Prostate gland (tissue), 2 donors: ENCODE results near the gene MAP3K8.

Experiments
- POLR2A ChIP-seq: fragments of 450-650 bp; IDR thresholded peaks from one replicate; pipeline ENCODE4 v1.6.1; 2016; ENCODE audit warnings: antibody characterized with exemption, mild to moderate bottlenecking
- POLR2AphosphoS5 ChIP-seq: sonication (generic); formaldehyde crosslinking; IDR thresholded peaks from one replicate; pipeline ENCODE4 v1.6.1; 2017; ENCODE audit warnings: antibody characterized with exemption
- TF ChIP-seq, protein P1 (sequence below), 4 experiments: fragments of 200-600 bp in 2 of 4; fragments of 450-650 bp in 2 of 4; sonication (generic) in 2 of 4; IDR thresholded peaks; 1 replicate in 3 of 4; 2 replicates in 1 of 4; pipeline ENCODE4 v1.5.1; 2016 to 2019; ENCODE audit warnings: antibody characterized with exemption in 4 of 4, mild to moderate bottlenecking in 2 of 4, moderate library complexity in 2 of 4

DNA sequence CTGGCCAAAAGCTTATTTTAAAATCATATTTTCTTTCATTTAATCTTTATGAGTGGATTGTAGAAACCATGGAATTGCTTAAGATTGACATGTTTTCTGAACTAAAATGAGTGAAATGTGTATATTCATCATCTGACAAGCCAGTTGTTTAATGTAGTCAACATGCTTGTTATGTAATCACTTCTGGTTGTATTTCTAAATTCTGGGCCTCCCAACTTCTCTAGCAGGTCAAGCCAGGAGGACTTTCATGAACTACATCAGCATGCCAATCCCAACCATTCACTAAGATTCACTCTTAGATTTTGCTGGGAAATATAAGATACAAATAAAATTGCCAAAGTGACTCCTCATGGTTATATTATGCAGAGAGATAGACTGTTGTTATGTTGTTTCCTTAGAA lies 21.1 kb upstream of the MAP3K8 start:
- TF ChIP-seq, protein P1, sequence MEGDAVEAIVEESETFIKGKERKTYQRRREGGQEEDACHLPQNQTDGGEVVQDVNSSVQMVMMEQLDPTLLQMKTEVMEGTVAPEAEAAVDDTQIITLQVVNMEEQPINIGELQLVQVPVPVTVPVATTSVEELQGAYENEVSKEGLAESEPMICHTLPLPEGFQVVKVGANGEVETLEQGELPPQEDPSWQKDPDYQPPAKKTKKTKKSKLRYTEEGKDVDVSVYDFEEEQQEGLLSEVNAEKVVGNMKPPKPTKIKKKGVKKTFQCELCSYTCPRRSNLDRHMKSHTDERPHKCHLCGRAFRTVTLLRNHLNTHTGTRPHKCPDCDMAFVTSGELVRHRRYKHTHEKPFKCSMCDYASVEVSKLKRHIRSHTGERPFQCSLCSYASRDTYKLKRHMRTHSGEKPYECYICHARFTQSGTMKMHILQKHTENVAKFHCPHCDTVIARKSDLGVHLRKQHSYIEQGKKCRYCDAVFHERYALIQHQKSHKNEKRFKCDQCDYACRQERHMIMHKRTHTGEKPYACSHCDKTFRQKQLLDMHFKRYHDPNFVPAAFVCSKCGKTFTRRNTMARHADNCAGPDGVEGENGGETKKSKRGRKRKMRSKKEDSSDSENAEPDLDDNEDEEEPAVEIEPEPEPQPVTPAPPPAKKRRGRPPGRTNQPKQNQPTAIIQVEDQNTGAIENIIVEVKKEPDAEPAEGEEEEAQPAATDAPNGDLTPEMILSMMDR (IDR thresholded peaks at IDR 0.05): no peak
- TF ChIP-seq POLR2A (no peak), POLR2AphosphoS5 (no peak)
